Endodermal cell (in vitro differentiated cells): Measurements from ENCODE around the gene NDUFB4. TPM values are rescaled to one million over a fixed set of nuclear protein-coding genes. Genes with fewer than 3 reads are reported as not detected.

Experiments used
- DNase-seq: peaks from one replicate; pipeline ENCODE4 v3.0.0-alpha.2; 2017
- H3K27ac ChIP-seq: 2 replicates; pipeline ENCODE4 v1.5.1; 2013; ENCODE audit warnings: mild to moderate bottlenecking, low read depth, low read length, moderate library complexity
- H3K27me3 ChIP-seq: 2 replicates; pipeline ENCODE4 v1.6.1; 2013; ENCODE audit warnings: mild to moderate bottlenecking, low read length, moderate library complexity; ENCODE audit not compliant: insufficient read depth, control insufficient read depth, poor library complexity, severe bottlenecking
- H3K36me3 ChIP-seq: 2 replicates; pipeline ENCODE4 v1.7.0; 2013; ENCODE audit warnings: mild to moderate bottlenecking, low read length, moderate library complexity; ENCODE audit not compliant: control insufficient read depth, insufficient read depth
- H3K4me1 ChIP-seq: one replicate; pipeline ENCODE4 v1.7.0; 2013; ENCODE audit warnings: low read length; ENCODE audit not compliant: control insufficient read depth, insufficient read depth
- H3K4me3 ChIP-seq: 2 replicates; pipeline ENCODE4 v1.5.1; 2013; ENCODE audit warnings: mild to moderate bottlenecking, low read length, moderate library complexity
- H3K9ac ChIP-seq: 2 replicates; pipeline ENCODE4 v1.6.1; 2013; ENCODE audit warnings: mild to moderate bottlenecking, low read length, moderate library complexity; ENCODE audit not compliant: poor library complexity, severe bottlenecking; ENCODE audit errors: extremely low read depth
- H3K9me3 ChIP-seq: 2 replicates; pipeline ENCODE4 v1.6.1; 2013; ENCODE audit warnings: mild to moderate bottlenecking, low read length, moderate library complexity; ENCODE audit not compliant: control insufficient read depth
- H3K27ac Mint-ChIP-seq: 2 replicates; pipeline ENCODE4 v1.8.0; 2020; ENCODE audit warnings: mixed read lengths
- H3K27me3 Mint-ChIP-seq: 2 replicates; pipeline ENCODE4 v1.8.0; 2021; ENCODE audit warnings: mild to moderate bottlenecking, mixed read lengths; ENCODE audit not compliant: insufficient read depth
- H3K36me3 Mint-ChIP-seq: 2 replicates; pipeline ENCODE4 v1.8.0; 2020; ENCODE audit warnings: low read depth, mixed read lengths
- H3K4me1 Mint-ChIP-seq: 2 replicates; pipeline ENCODE4 v1.8.0; 2020; ENCODE audit warnings: mixed read lengths
- H3K4me3 Mint-ChIP-seq: 2 replicates; pipeline ENCODE4 v1.8.0; 2020; ENCODE audit warnings: mild to moderate bottlenecking, moderate library complexity, mixed read lengths
- H3K9me3 Mint-ChIP-seq: 2 replicates; pipeline ENCODE4 v1.8.0; 2020; ENCODE audit warnings: mild to moderate bottlenecking, mixed read lengths
- WGBS, 2 experiments: methylation state at CpG; one replicate each; pipeline versions ENCODE4 v1.1.5 to v1.1.7; 2013; ENCODE audit warnings: missing lambda C conversion rate in 2 of 2, mixed read lengths in 1 of 2; ENCODE audit not compliant: insufficient coverage in 1 of 2, insufficient read length in 1 of 2; 5-methylcytosine and 5-hydroxymethylcytosine counted together
- total RNA-seq, 2 donors: library from RNA; stranded (reverse); fragmentation: NEBNext Ultra II Directional in 1 of 2; extraction: Animal tissue kit (Norgen Biotek cat#: 25700) in 1 of 2; gene quantifications; 2 replicates in 1 of 2; 3 replicates in 1 of 2; pipeline ENCODE4 v1.2.1, GENCODE V29; 2021
- TF ChIP-seq, protein P1 (sequence below): fragments of 200-600 bp; sonication (generic); conservative IDR thresholded peaks from 2 replicates; pipeline ENCODE4 v1.5.0; 2021; ENCODE audit warnings: antibody characterized with exemption, mild to moderate bottlenecking

The NDUFB4 gene
- total RNA-seq, 2 donors from 2014 or later, result 144 to 181 TPM

DNA sequence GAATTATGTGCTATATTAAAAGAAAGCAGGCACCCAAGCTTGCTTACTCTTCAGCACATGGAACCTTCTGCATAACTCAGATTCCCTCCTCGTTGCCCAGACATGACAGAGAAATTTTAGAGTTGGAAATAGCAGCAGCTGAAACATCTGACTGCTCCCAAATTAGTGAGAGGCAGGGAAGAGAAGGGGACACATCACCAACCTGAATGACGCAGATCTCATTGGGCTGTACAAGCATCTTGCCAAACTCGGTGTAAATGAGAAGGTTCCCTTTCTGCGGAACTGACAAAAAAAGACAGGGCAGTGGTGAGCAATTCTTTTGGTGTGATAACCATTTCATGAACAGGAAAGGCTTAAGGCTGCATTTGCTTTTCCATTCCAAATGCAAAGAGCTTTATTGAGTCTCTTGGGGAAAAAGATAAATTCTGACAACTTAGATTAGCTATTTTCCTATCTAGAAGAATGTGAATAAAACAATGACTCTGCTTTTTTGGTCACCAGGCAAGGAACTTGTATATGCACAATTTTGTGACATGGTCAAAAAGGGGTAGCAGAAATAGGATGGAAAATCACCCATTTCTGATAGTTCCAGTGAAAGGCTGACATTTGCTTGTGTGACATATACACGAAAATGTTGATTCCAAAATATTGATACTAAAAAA is 50.8 kb downstream of the NDUFB4 start:
- TF ChIP-seq, protein P1, sequence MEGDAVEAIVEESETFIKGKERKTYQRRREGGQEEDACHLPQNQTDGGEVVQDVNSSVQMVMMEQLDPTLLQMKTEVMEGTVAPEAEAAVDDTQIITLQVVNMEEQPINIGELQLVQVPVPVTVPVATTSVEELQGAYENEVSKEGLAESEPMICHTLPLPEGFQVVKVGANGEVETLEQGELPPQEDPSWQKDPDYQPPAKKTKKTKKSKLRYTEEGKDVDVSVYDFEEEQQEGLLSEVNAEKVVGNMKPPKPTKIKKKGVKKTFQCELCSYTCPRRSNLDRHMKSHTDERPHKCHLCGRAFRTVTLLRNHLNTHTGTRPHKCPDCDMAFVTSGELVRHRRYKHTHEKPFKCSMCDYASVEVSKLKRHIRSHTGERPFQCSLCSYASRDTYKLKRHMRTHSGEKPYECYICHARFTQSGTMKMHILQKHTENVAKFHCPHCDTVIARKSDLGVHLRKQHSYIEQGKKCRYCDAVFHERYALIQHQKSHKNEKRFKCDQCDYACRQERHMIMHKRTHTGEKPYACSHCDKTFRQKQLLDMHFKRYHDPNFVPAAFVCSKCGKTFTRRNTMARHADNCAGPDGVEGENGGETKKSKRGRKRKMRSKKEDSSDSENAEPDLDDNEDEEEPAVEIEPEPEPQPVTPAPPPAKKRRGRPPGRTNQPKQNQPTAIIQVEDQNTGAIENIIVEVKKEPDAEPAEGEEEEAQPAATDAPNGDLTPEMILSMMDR, result no peak
- Mint-ChIP-seq H3K4me3 (no peak overlapping the region), H3K9me3 (no peaks in the 10 kb centered on the region), H3K4me1 (peaks cover 19% of the 10 kb centered on the region), H3K36me3 (no peaks in the 10 kb centered on the region), H3K27ac (no peak overlapping the region), H3K27me3 (no peaks in the 10 kb centered on the region)
- no peaks in the 10 kb centered on the region for H3K36me3 ChIP-seq
- WGBS, 2 experiments, result 90 to 97% methylated on average over 3 to 5 of the region's 5 CpGs
- DNase-seq, result no peak
- H3K9ac ChIP-seq, result no peak overlapping the region
- H3K4me3 ChIP-seq, result no peak overlapping the region
- no peaks in the 10 kb centered on the region for H3K9me3 ChIP-seq
- no peaks in the 10 kb centered on the region for H3K27me3 ChIP-seq
- no peak overlapping the region for H3K27ac ChIP-seq
- no peaks in the 10 kb centered on the region for H3K4me1 ChIP-seq

DNA sequence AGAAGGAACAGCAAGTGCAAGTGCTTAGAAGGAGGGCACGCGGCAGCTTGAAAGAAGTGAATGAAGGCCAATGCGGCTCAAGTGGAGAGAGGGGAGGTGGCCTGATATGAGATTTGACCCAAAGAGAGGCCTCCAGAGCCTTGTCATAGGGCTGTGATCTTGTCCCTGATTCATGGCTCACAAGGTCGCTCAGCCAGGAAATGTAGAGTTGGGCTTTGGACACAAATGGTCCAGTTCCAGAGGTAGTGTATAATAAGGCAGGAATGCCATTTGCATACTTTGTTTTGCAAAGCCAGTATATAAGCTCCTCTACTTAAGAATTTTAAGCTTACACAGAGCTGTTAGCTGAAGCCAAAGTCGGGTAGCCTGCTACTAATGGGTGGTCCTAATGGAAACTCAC is 52.2 kb downstream of the NDUFB4 start:
- DNase-seq, result no peak
- Mint-ChIP-seq H3K4me3 (no peak overlapping the region), H3K27ac (no peak overlapping the region), H3K4me1 (peaks cover 19% of the 10 kb centered on the region), H3K27me3 (no peaks in the 10 kb centered on the region), H3K36me3 (no peaks in the 10 kb centered on the region), H3K9me3 (no peaks in the 10 kb centered on the region)
- no peaks in the 10 kb centered on the region for H3K27me3 ChIP-seq
- TF ChIP-seq, protein P1, result no peak
- no peaks in the 10 kb centered on the region for H3K4me1 ChIP-seq
- no peak overlapping the region for H3K9ac ChIP-seq
- H3K9me3 ChIP-seq, result no peaks in the 10 kb centered on the region
- no peaks in the 10 kb centered on the region for H3K36me3 ChIP-seq
- WGBS, 2 experiments, result 93 to 98% methylated on average over 5 of the region's 5 CpGs
- no peak overlapping the region for H3K4me3 ChIP-seq
- H3K27ac ChIP-seq, result no peak overlapping the region

DNA sequence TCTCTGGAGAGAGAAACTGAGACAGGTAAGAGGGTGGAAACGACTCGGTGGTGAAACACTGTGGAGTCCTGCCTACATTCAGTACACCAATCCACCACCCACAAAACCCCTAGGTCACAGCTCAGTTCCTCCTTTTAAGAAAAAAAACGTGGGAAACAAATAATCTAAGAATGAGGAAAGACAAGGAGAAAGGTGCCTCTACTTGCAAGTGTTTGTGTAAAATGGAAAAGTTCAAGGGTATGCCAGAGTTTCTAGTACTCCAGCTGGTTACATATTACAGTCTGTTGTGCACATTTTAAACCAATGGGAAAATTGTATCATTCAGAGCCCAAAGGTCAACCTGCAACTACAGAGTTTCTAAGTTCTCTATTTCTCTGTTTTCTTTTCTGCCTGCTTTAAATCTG is 53.7 kb downstream of the NDUFB4 start:
- no peaks in the 10 kb centered on the region for H3K4me1 ChIP-seq
- H3K4me1 Mint-ChIP-seq, result peaks cover 14% of the 10 kb centered on the region
- no peak overlapping the region for H3K9ac ChIP-seq
- no peak overlapping the region for H3K4me3 ChIP-seq
- TF ChIP-seq, protein P1, result no peak
- H3K9me3 Mint-ChIP-seq, result no peaks in the 10 kb centered on the region
- no peak overlapping the region for H3K4me3 Mint-ChIP-seq
- no peak for DNase-seq
- H3K36me3 Mint-ChIP-seq, result no peaks in the 10 kb centered on the region
- 92 to 100% methylated on average over 1 to 3 of the region's 3 CpGs for WGBS, 2 experiments
- H3K27me3 ChIP-seq, result no peaks in the 10 kb centered on the region
- H3K27ac Mint-ChIP-seq, result no peak overlapping the region
- H3K27ac ChIP-seq, result no peak overlapping the region
- H3K9me3 ChIP-seq, result no peaks in the 10 kb centered on the region
- no peaks in the 10 kb centered on the region for H3K36me3 ChIP-seq
- no peaks in the 10 kb centered on the region for H3K27me3 Mint-ChIP-seq
